Transverse colon (tissue), 3 donors: ENCODE results near the gene ITGA8.

ENCODE experiments used
- CTCF ChIP-seq, 5 experiments: fragments of 200-600 bp in 3 of 5; fragments of 450-650 bp in 2 of 5; sonication (generic) in 3 of 5; IDR thresholded peaks; 1 replicate in 2 of 5; 2 replicates in 3 of 5; pipeline ENCODE4 v1.5.1; 2016 to 2017; ENCODE audit warnings: antibody characterized with exemption in 5 of 5, inconsistent platforms in 3 of 5, mild to moderate bottlenecking in 2 of 5, moderate library complexity in 1 of 5
- POLR2A ChIP-seq: fragments of 450-650 bp; IDR thresholded peaks from one replicate; pipeline ENCODE4 v1.6.1; 2016; ENCODE audit warnings: antibody characterized with exemption, mild to moderate bottlenecking, moderate library complexity

- TF ChIP-seq CTCF (IDR thresholded peaks at IDR 0.05) (no peak), POLR2A (no peak)
Observed at GRCh38 chr10:15469111-15469510, 250.6 kb downstream of the ITGA8 start.
